Hepatocyte (in vitro differentiated cells): ENCODE data around the gene TSHZ1.

Experiments
- EZH2phosphoT487 ChIP-seq: fragments of 200-600 bp; sonication (generic); IDR thresholded peaks from one replicate; pipeline ENCODE4 v1.6.1; 2018; ENCODE audit warnings: antibody characterized with exemption, mild to moderate bottlenecking, low read depth, moderate library complexity; ENCODE audit not compliant: unreplicated experiment, severe bottlenecking
- TF ChIP-seq, protein P1 (sequence below): fragments of 200-600 bp; sonication (generic); IDR thresholded peaks from 2 replicates; pipeline ENCODE4 v1.5.1; 2016; ENCODE audit warnings: antibody characterized with exemption, mild to moderate bottlenecking; ENCODE audit not compliant: poor library complexity

GRCh38 chr18:75253784-75254183 lies 43.2 kb downstream of the TSHZ1 start:
- TF ChIP-seq, protein P1, sequence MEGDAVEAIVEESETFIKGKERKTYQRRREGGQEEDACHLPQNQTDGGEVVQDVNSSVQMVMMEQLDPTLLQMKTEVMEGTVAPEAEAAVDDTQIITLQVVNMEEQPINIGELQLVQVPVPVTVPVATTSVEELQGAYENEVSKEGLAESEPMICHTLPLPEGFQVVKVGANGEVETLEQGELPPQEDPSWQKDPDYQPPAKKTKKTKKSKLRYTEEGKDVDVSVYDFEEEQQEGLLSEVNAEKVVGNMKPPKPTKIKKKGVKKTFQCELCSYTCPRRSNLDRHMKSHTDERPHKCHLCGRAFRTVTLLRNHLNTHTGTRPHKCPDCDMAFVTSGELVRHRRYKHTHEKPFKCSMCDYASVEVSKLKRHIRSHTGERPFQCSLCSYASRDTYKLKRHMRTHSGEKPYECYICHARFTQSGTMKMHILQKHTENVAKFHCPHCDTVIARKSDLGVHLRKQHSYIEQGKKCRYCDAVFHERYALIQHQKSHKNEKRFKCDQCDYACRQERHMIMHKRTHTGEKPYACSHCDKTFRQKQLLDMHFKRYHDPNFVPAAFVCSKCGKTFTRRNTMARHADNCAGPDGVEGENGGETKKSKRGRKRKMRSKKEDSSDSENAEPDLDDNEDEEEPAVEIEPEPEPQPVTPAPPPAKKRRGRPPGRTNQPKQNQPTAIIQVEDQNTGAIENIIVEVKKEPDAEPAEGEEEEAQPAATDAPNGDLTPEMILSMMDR: no peak
- TF ChIP-seq EZH2phosphoT487: no peak
